Measurements from ENCODE around the gene EFNA4.

EFNA4 gene

DNA sequence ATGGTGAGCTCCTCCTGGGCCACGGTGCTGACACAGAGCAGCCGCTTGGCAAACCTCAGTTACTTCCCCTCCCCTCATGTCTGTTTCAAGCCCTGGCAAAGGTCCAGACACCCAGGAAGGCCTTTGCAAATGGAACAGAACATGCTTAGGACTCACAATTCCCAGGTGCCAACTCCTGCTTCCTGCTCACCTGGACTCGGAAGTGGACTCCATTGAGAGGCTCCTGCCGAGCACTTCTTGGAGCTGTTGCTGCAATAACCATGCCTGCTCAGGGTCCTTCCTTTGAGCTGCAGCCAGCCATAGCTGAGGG is 40.7 kb upstream of the EFNA4 start:
- TF ChIP-seq EZH2phosphoT487 (IDR thresholded peaks at IDR 0.05; ENCODE audit: borderline replicate concordance, low read length) = no peak
- TF ChIP-seq, protein P1, sequence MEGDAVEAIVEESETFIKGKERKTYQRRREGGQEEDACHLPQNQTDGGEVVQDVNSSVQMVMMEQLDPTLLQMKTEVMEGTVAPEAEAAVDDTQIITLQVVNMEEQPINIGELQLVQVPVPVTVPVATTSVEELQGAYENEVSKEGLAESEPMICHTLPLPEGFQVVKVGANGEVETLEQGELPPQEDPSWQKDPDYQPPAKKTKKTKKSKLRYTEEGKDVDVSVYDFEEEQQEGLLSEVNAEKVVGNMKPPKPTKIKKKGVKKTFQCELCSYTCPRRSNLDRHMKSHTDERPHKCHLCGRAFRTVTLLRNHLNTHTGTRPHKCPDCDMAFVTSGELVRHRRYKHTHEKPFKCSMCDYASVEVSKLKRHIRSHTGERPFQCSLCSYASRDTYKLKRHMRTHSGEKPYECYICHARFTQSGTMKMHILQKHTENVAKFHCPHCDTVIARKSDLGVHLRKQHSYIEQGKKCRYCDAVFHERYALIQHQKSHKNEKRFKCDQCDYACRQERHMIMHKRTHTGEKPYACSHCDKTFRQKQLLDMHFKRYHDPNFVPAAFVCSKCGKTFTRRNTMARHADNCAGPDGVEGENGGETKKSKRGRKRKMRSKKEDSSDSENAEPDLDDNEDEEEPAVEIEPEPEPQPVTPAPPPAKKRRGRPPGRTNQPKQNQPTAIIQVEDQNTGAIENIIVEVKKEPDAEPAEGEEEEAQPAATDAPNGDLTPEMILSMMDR (IDR thresholded peaks at IDR 0.05; ENCODE audit: low read depth, low read length, poor library complexity, severe bottlenecking) = no peak
- H3K4me2 ChIP-seq (ENCODE audit: low read length) = no peak overlapping the region
- H3K4me1 ChIP-seq (ENCODE audit: control insufficient read depth, low read length) = peaks cover 10% of the 10 kb centered on the region
- H3K27ac ChIP-seq (ENCODE audit: low read depth, low read length) = no peak overlapping the region
- no peak overlapping the region for H3K4me3 ChIP-seq (ENCODE audit: low read length)
- no peaks in the 10 kb centered on the region for H4K20me1 ChIP-seq (ENCODE audit: control insufficient read depth, insufficient read depth, low read depth, low read length)
- no peaks in the 10 kb centered on the region for H3K79me2 ChIP-seq (ENCODE audit: control insufficient read depth, low read length)
- H3F3A ChIP-seq (ENCODE audit: control insufficient read depth, insufficient read depth) = no peaks in the 10 kb centered on the region
- H3K9me3 ChIP-seq (ENCODE audit: control insufficient read depth, insufficient read depth, low read length) = no peaks in the 10 kb centered on the region
- no peaks in the 10 kb centered on the region for H3K36me3 ChIP-seq (ENCODE audit: control insufficient read depth, low read length)
- H3K27me3 ChIP-seq (ENCODE audit: control insufficient read depth, low read length) = peaks cover 13% of the 10 kb centered on the region
- no peaks in the 10 kb centered on the region for H3K9me2 ChIP-seq (replicated peaks; ENCODE audit: control insufficient read depth, low read length)

DNA sequence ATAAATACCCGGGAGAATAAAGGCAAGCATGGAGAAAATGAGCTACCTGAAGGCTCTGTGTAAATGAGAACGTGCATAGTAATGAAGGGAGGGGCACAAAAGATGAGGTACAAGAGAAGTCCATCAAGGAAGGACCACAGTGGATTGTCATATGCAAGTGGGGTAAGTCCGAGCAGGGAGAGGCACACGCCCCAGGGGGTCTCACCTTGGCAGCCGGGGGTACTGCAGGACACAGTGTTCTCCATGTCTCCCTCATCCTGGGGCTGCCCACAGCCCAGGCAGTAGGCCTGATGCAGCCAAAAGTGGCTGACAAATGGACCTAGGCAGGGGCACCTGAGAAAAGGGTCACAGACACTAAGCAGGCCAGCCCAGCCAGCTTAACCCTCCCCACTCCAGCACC is 39.9 kb upstream of the EFNA4 start:
- Histone ChIP-seq H3K27me3 (ENCODE audit: control insufficient read depth, low read length) (peaks cover 13% of the 10 kb centered on the region), H3K27ac (ENCODE audit: low read depth, low read length) (no peak overlapping the region), H3K4me1 (ENCODE audit: control insufficient read depth, low read length) (peaks cover 2% of the 10 kb centered on the region), H3K9me2 (replicated peaks; ENCODE audit: control insufficient read depth, low read length) (no peaks in the 10 kb centered on the region), H3K79me2 (ENCODE audit: control insufficient read depth, low read length) (no peaks in the 10 kb centered on the region), H4K20me1 (ENCODE audit: control insufficient read depth, insufficient read depth, low read depth, low read length) (no peaks in the 10 kb centered on the region), H3K9me3 (ENCODE audit: control insufficient read depth, insufficient read depth, low read length) (no peaks in the 10 kb centered on the region), H3K4me3 (ENCODE audit: low read length) (no peak overlapping the region), H3K36me3 (ENCODE audit: control insufficient read depth, low read length) (no peaks in the 10 kb centered on the region), H3K4me2 (ENCODE audit: low read length) (no peak overlapping the region), H3F3A (ENCODE audit: control insufficient read depth, insufficient read depth) (no peaks in the 10 kb centered on the region)
- no peak for TF ChIP-seq EZH2phosphoT487 (IDR thresholded peaks at IDR 0.05; ENCODE audit: borderline replicate concordance, low read length)
- TF ChIP-seq, protein P1 (IDR thresholded peaks at IDR 0.05; ENCODE audit: low read depth, low read length, poor library complexity, severe bottlenecking) = no peak

DNA sequence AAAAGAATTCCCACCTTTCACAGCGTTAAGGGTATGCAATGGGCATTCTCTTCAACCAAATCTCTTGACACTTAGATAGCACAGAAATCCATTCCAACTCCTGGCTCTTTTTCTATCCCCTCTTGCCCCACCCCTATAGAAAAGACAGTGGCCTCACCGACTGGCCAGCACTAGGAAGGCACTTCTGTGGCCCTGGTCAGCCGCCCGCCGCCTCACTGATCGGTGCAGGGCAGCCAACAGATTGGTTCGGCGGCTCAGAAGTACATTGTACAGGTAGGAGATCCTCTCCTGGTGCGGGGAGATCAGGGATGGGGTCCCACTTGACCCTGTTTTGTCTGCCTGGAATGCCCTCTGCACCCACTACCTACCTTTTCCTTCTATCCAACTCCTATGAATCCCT is 39.2 kb upstream of the EFNA4 start:
- Histone ChIP-seq H3F3A (ENCODE audit: control insufficient read depth, insufficient read depth) (no peaks in the 10 kb centered on the region), H3K9me2 (replicated peaks; ENCODE audit: control insufficient read depth, low read length) (no peaks in the 10 kb centered on the region), H3K27me3 (ENCODE audit: control insufficient read depth, low read length) (peaks cover 13% of the 10 kb centered on the region), H3K4me1 (ENCODE audit: control insufficient read depth, low read length) (no peaks in the 10 kb centered on the region), H3K27ac (ENCODE audit: low read depth, low read length) (no peak overlapping the region), H3K4me2 (ENCODE audit: low read length) (no peak overlapping the region), H3K9me3 (ENCODE audit: control insufficient read depth, insufficient read depth, low read length) (no peaks in the 10 kb centered on the region), H3K4me3 (ENCODE audit: low read length) (no peak overlapping the region), H3K36me3 (ENCODE audit: control insufficient read depth, low read length) (no peaks in the 10 kb centered on the region), H3K79me2 (ENCODE audit: control insufficient read depth, low read length) (no peaks in the 10 kb centered on the region), H4K20me1 (ENCODE audit: control insufficient read depth, insufficient read depth, low read depth, low read length) (no peaks in the 10 kb centered on the region)
- TF ChIP-seq, protein P1 (IDR thresholded peaks at IDR 0.05; ENCODE audit: low read depth, low read length, poor library complexity, severe bottlenecking) = no peak
- TF ChIP-seq EZH2phosphoT487 (IDR thresholded peaks at IDR 0.05; ENCODE audit: borderline replicate concordance, low read length) = no peak

DNA sequence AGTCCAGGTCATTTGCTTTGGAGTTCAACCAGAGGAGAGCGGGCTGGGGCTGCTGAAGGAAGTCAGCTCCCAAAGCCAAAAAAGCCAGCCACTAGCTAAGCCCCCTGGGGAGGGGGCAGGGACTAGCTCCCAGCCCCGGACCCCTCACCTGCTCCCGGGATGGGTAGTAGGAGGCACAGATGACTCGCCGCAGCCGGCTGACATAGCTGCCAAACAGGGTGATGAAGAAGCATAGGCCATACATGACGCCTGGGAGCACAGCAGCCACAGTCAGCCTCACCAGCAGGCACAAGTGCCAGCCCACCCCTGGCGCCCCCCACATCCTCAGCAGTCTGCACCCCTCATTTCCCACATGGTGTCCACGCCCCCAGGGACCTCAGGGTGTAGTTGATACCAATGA is 37.4 kb upstream of the EFNA4 start:
- H3K4me1 ChIP-seq (ENCODE audit: control insufficient read depth, low read length) = no peaks in the 10 kb centered on the region
- TF ChIP-seq, protein P1 (IDR thresholded peaks at IDR 0.05; ENCODE audit: low read depth, low read length, poor library complexity, severe bottlenecking) = no peak
- no peak for TF ChIP-seq EZH2phosphoT487 (IDR thresholded peaks at IDR 0.05; ENCODE audit: borderline replicate concordance, low read length)
- peaks cover 16% of the 10 kb centered on the region for H3K27me3 ChIP-seq (ENCODE audit: control insufficient read depth, low read length)

More for the DNA sequence above, 37.4 kb upstream of the EFNA4 start:
- H3K27ac ChIP-seq (ENCODE audit: low read depth, low read length) = no peak overlapping the region
- H3K9me2 ChIP-seq (replicated peaks; ENCODE audit: control insufficient read depth, low read length) = no peaks in the 10 kb centered on the region
- no peaks in the 10 kb centered on the region for H3K79me2 ChIP-seq (ENCODE audit: control insufficient read depth, low read length)
- H3K4me3 ChIP-seq (ENCODE audit: low read length) = no peak overlapping the region
- no peaks in the 10 kb centered on the region for H3K9me3 ChIP-seq (ENCODE audit: control insufficient read depth, insufficient read depth, low read length)
- no peaks in the 10 kb centered on the region for H3K36me3 ChIP-seq (ENCODE audit: control insufficient read depth, low read length)
- H4K20me1 ChIP-seq (ENCODE audit: control insufficient read depth, insufficient read depth, low read depth, low read length) = no peaks in the 10 kb centered on the region
- H3K4me2 ChIP-seq (ENCODE audit: low read length) = no peak overlapping the region
- H3F3A ChIP-seq (ENCODE audit: control insufficient read depth, insufficient read depth) = no peaks in the 10 kb centered on the region
